ENCODE data around the gene PIP4P1. TPM values are rescaled to one million over a fixed set of nuclear protein-coding genes. Genes with fewer than 3 reads are reported as not detected.
"Not testable (repeated sequence)": the region's sequence is repeated elsewhere in the genome, so short reads cannot be mapped to it uniquely, and the experiment has no call there.

Gene PIP4P1
- 10 to 100 TPM; 27.6 to 28.7 TPM for total RNA-seq

- Mint-ChIP-seq H3K27ac (peak within 1 kb of the TSS; percentile 92), H3K27me3 (peaks cover 5% of the 10 kb centered on the region), H3K36me3 (peaks cover 9% of the 10 kb centered on the region), H3K4me1 (peaks cover 25% of the 10 kb centered on the region), H3K4me3 (peak within 1 kb of the TSS; percentile 92), H3K9me3 (no peaks in the 10 kb centered on the region)
- DNase-seq: peak; percentile 97
These were observed at the start of gene PIP4P1 for GRCh38 chr14:20461225-20462141. TSS of gene PIP4P1 (minus strand) at chr14:20461434. CDS start at chr14:20461325, 109 bp downstream.

GRCh38 chr14:20508367-20508766 is 47.1 kb upstream of the PIP4P1 start:
- no peaks in the 10 kb centered on the region for H3K4me1 Mint-ChIP-seq

GRCh38 chr14:20507537-20507936 is 46.3 kb upstream of the PIP4P1 start:
- not testable (repeated sequence) for DNase-seq, H3K36me3 Mint-ChIP-seq, H3K9me3 Mint-ChIP-seq, H3K4me3 Mint-ChIP-seq, H3K27ac Mint-ChIP-seq, H3K4me1 Mint-ChIP-seq, H3K27me3 Mint-ChIP-seq

More at GRCh38 chr14:20508367-20508766, 47.1 kb upstream of the PIP4P1 start:
- no peaks in the 10 kb centered on the region for H3K36me3 Mint-ChIP-seq
- no peaks in the 10 kb centered on the region for H3K9me3 Mint-ChIP-seq
- DNase-seq: no peak
- H3K4me3 Mint-ChIP-seq: no peak overlapping the region
- H3K27ac Mint-ChIP-seq: no peak overlapping the region
- no peaks in the 10 kb centered on the region for H3K27me3 Mint-ChIP-seq

- H3K9me3 Mint-ChIP-seq, DNase-seq, H3K36me3 Mint-ChIP-seq, H3K4me3 Mint-ChIP-seq, H3K27me3 Mint-ChIP-seq, H3K4me1 Mint-ChIP-seq, H3K27ac Mint-ChIP-seq: not testable (repeated sequence)
These were observed 45.5 kb upstream of the PIP4P1 start for GRCh38 chr14:20506752-20507151.

- H3K9me3 Mint-ChIP-seq, DNase-seq, H3K27me3 Mint-ChIP-seq, H3K4me3 Mint-ChIP-seq, H3K27ac Mint-ChIP-seq, H3K36me3 Mint-ChIP-seq, H3K4me1 Mint-ChIP-seq: not testable (repeated sequence)
These were observed 45.0 kb upstream of the PIP4P1 start for GRCh38 chr14:20506276-20506675.

GRCh38 chr14:20503898-20504297 is 42.7 kb upstream of the PIP4P1 start:
- Mint-ChIP-seq H3K9me3 (no peaks in the 10 kb centered on the region), H3K4me3 (no peak overlapping the region), H3K27ac (no peak overlapping the region), H3K27me3 (no peaks in the 10 kb centered on the region), H3K36me3 (no peaks in the 10 kb centered on the region), H3K4me1 (peaks cover 4% of the 10 kb centered on the region)
- DNase-seq: no peak

- Mint-ChIP-seq H3K4me3 (no peak overlapping the region), H3K4me1 (peaks cover 8% of the 10 kb centered on the region), H3K27me3 (no peaks in the 10 kb centered on the region), H3K36me3 (no peaks in the 10 kb centered on the region), H3K27ac (no peak overlapping the region), H3K9me3 (no peaks in the 10 kb centered on the region)
- no peak for DNase-seq
These were observed 40.1 kb upstream of the PIP4P1 start for GRCh38 chr14:20501346-20501745.

GRCh38 chr14:20499881-20500280 is 38.6 kb upstream of the PIP4P1 start:
- Mint-ChIP-seq H3K27me3 (no peaks in the 10 kb centered on the region), H3K4me3 (no peak overlapping the region), H3K4me1 (peaks cover 21% of the 10 kb centered on the region), H3K36me3 (peaks cover under 1% of the 10 kb centered on the region), H3K27ac (no peak overlapping the region), H3K9me3 (peaks cover 4% of the 10 kb centered on the region)
- DNase-seq: no peak

- Mint-ChIP-seq H3K4me3 (no peak overlapping the region), H3K27ac (no peak overlapping the region), H3K36me3 (peaks cover 2% of the 10 kb centered on the region), H3K9me3 (peaks cover 5% of the 10 kb centered on the region), H3K4me1 (peaks cover 26% of the 10 kb centered on the region), H3K27me3 (no peaks in the 10 kb centered on the region)
- DNase-seq: no peak
These were observed 37.9 kb upstream of the PIP4P1 start for GRCh38 chr14:20499108-20499507.

GRCh38 chr14:20498622-20499021 is 37.4 kb upstream of the PIP4P1 start:
- H3K4me3 Mint-ChIP-seq: no peak overlapping the region
- H3K27me3 Mint-ChIP-seq: no peaks in the 10 kb centered on the region
- H3K27ac Mint-ChIP-seq: no peak overlapping the region
- H3K36me3 Mint-ChIP-seq: peaks cover 2% of the 10 kb centered on the region
- H3K4me1 Mint-ChIP-seq: peaks cover 30% of the 10 kb centered on the region
- peaks cover 5% of the 10 kb centered on the region for H3K9me3 Mint-ChIP-seq
- no peak for DNase-seq

GRCh38 chr14:20494935-20495766 is 33.9 kb upstream of the PIP4P1 start:
- H3K4me3 Mint-ChIP-seq: no peak overlapping the region
- DNase-seq: no peak
- H3K4me1 Mint-ChIP-seq: peaks cover 54% of the 10 kb centered on the region

GRCh38 chr14:20493634-20494033 is 32.4 kb upstream of the PIP4P1 start:
- no peak for DNase-seq
- H3K9me3 Mint-ChIP-seq: peaks cover 5% of the 10 kb centered on the region
- H3K27ac Mint-ChIP-seq: no peak overlapping the region
- H3K4me3 Mint-ChIP-seq: no peak overlapping the region
- peaks cover 58% of the 10 kb centered on the region for H3K4me1 Mint-ChIP-seq
- peaks cover 2% of the 10 kb centered on the region for H3K36me3 Mint-ChIP-seq
- no peaks in the 10 kb centered on the region for H3K27me3 Mint-ChIP-seq

More at GRCh38 chr14:20494935-20495766, 33.9 kb upstream of the PIP4P1 start:
- Mint-ChIP-seq H3K36me3 (peaks cover 2% of the 10 kb centered on the region), H3K27me3 (no peaks in the 10 kb centered on the region), H3K27ac (peak overlapping the region; percentile 50), H3K9me3 (peaks cover 5% of the 10 kb centered on the region)

GRCh38 chr14:20492486-20492885 is 31.3 kb upstream of the PIP4P1 start:
- no peak for DNase-seq
- peaks cover 2% of the 10 kb centered on the region for H3K36me3 Mint-ChIP-seq
- H3K4me3 Mint-ChIP-seq: no peak overlapping the region
- H3K27ac Mint-ChIP-seq: peak overlapping the region; percentile 62
- peaks cover 60% of the 10 kb centered on the region for H3K4me1 Mint-ChIP-seq
- no peaks in the 10 kb centered on the region for H3K27me3 Mint-ChIP-seq
- H3K9me3 Mint-ChIP-seq: peaks cover 5% of the 10 kb centered on the region

- no peak for DNase-seq
- no peaks in the 10 kb centered on the region for H3K27me3 Mint-ChIP-seq
- H3K4me1 Mint-ChIP-seq: peaks cover 63% of the 10 kb centered on the region
- H3K4me3 Mint-ChIP-seq: peak overlapping the region; percentile 19
- peaks cover 2% of the 10 kb centered on the region for H3K36me3 Mint-ChIP-seq
- H3K27ac Mint-ChIP-seq: peak overlapping the region; percentile 78
- H3K9me3 Mint-ChIP-seq: peaks cover 2% of the 10 kb centered on the region
These were observed 29.3 kb upstream of the PIP4P1 start for GRCh38 chr14:20490563-20490962.
